ENCODE measurements around the gene CDKL2. TPM values are rescaled to one million over a fixed set of nuclear protein-coding genes. Genes with fewer than 3 reads are reported as not detected.
A peak's percentile ranks its signal among the peaks of the same experiment; 100 is the strongest.

The CDKL2 gene
- total and polyA plus RNA-seq, 2 experiments from 2014 or later: 1.8 to 3.1 TPM

- H2AFZ ChIP-seq: no peak overlapping the region
- Mint-ChIP-seq H3K4me3 (no peak overlapping the region), H3K27ac (peak overlapping the region; percentile 79; the same call in 1 of the 2 replicates), H3K27me3 (ENCODE audit: insufficient read depth, low read depth, poor library complexity) (no peaks in the 10 kb centered on the region), H3K9me3 (no peaks in the 10 kb centered on the region), H3K36me3 (ENCODE audit: low read depth) (no peaks in the 10 kb centered on the region), H3K4me1 (peaks cover 2% of the 10 kb centered on the region; the same call in 2 of the 3 replicates)
- no peaks in the 10 kb centered on the region for H3K4me1 ChIP-seq (ENCODE audit: insufficient read depth)
- H3K4me3 ChIP-seq: no peak overlapping the region
- H4K20me1 ChIP-seq (replicated peaks; ENCODE audit: insufficient read depth): no peaks in the 10 kb centered on the region
- no peak overlapping the region for H3K27ac ChIP-seq (ENCODE audit: low read depth)
- no peaks in the 10 kb centered on the region for H3K27me3 ChIP-seq (ENCODE audit: insufficient read depth)
- H3K79me2 ChIP-seq (replicated peaks; ENCODE audit: insufficient read depth): no peaks in the 10 kb centered on the region
- no peaks in the 10 kb centered on the region for H3F3A ChIP-seq (replicated peaks; ENCODE audit: low read depth)
- no peaks in the 10 kb centered on the region for H3K36me3 ChIP-seq (ENCODE audit: insufficient read depth)
- no peaks in the 10 kb centered on the region for H3K9me2 ChIP-seq (ENCODE audit: insufficient read depth)
- DNase-seq (ENCODE audit: low spot score) (peak; percentile 10), ATAC-seq (no peak)
- no peak overlapping the region for H3K4me2 ChIP-seq
- TF ChIP-seq REST (IDR thresholded peaks at IDR 0.05; ENCODE audit: unreplicated experiment) (no peak), ZNF331 (CRISPR knock-in tag; IDR thresholded peaks at IDR 0.05; ENCODE audit: low read depth) (no peak), EZH2phosphoT487 (IDR thresholded peaks at IDR 0.05; ENCODE audit: unreplicated experiment) (no peak), NANOG (IDR thresholded peaks at IDR 0.05; ENCODE audit: borderline replicate concordance) (no peak), JUNB (IDR thresholded peaks at IDR 0.05; ENCODE audit: unreplicated experiment) (no peak), CREB1 (CRISPR knock-in tag; IDR thresholded peaks at IDR 0.05; ENCODE audit: low read depth) (no peak), ETS1 (IDR thresholded peaks at IDR 0.05) (no peak), STAT1 (IDR thresholded peaks at IDR 0.05; ENCODE audit: unreplicated experiment) (no peak)
- TF ChIP-seq, protein P1, sequence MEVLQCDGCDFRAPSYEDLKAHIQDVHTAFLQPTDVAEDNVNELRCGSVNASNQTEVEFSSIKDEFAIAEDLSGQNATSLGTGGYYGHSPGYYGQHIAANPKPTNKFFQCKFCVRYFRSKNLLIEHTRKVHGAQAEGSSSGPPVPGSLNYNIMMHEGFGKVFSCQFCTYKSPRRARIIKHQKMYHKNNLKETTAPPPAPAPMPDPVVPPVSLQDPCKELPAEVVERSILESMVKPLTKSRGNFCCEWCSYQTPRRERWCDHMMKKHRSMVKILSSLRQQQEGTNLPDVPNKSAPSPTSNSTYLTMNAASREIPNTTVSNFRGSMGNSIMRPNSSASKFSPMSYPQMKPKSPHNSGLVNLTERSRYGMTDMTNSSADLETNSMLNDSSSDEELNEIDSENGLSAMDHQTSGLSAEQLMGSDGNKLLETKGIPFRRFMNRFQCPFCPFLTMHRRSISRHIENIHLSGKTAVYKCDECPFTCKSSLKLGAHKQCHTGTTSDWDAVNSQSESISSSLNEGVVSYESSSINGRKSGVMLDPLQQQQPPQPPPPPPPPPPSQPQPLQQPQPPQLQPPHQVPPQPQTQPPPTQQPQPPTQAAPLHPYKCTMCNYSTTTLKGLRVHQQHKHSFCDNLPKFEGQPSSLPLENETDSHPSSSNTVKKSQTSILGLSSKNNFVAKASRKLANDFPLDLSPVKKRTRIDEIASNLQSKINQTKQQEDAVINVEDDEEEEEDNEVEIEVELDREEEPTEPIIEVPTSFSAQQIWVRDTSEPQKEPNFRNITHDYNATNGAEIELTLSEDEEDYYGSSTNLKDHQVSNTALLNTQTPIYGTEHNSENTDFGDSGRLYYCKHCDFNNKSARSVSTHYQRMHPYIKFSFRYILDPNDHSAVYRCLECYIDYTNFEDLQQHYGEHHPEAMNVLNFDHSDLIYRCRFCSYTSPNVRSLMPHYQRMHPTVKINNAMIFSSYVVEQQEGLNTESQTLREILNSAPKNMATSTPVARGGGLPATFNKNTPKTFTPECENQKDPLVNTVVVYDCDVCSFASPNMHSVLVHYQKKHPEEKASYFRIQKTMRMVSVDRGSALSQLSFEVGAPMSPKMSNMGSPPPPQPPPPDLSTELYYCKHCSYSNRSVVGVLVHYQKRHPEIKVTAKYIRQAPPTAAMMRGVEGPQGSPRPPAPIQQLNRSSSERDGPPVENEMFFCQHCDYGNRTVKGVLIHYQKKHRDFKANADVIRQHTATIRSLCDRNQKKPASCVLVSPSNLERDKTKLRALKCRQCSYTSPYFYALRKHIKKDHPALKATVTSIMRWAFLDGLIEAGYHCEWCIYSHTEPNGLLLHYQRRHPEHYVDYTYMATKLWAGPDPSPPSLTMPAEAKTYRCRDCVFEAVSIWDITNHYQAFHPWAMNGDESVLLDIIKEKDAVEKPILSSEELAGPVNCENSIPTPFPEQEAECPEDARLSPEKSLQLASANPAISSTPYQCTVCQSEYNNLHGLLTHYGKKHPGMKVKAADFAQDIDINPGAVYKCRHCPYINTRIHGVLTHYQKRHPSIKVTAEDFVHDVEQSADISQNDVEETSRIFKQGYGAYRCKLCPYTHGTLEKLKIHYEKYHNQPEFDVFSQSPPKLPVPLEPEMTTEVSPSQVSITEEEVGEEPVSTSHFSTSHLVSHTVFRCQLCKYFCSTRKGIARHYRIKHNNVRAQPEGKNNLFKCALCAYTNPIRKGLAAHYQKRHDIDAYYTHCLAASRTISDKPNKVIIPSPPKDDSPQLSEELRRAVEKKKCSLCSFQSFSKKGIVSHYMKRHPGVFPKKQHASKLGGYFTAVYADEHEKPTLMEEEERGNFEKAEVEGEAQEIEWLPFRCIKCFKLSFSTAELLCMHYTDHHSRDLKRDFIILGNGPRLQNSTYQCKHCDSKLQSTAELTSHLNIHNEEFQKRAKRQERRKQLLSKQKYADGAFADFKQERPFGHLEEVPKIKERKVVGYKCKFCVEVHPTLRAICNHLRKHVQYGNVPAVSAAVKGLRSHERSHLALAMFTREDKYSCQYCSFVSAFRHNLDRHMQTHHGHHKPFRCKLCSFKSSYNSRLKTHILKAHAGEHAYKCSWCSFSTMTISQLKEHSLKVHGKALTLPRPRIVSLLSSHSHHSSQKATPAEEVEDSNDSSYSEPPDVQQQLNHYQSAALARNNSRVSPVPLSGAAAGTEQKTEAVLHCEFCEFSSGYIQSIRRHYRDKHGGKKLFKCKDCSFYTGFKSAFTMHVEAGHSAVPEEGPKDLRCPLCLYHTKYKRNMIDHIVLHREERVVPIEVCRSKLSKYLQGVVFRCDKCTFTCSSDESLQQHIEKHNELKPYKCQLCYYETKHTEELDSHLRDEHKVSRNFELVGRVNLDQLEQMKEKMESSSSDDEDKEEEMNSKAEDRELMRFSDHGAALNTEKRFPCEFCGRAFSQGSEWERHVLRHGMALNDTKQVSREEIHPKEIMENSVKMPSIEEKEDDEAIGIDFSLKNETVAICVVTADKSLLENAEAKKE (CRISPR knock-in tag; IDR thresholded peaks at IDR 0.05): no peak
These were observed 31.9 kb downstream of the CDKL2 start for GRCh38 chr4:75598390-75598789.
